Fibroblast of peridontal ligament (primary cell): ENCODE measurements around the gene ZNF503.

Experiments
- DNase-seq: peaks from one replicate; pipeline ENCODE4 v3.0.0-alpha.2; 2010; ENCODE audit errors: extremely low read depth

ZNF503 gene

DNA sequence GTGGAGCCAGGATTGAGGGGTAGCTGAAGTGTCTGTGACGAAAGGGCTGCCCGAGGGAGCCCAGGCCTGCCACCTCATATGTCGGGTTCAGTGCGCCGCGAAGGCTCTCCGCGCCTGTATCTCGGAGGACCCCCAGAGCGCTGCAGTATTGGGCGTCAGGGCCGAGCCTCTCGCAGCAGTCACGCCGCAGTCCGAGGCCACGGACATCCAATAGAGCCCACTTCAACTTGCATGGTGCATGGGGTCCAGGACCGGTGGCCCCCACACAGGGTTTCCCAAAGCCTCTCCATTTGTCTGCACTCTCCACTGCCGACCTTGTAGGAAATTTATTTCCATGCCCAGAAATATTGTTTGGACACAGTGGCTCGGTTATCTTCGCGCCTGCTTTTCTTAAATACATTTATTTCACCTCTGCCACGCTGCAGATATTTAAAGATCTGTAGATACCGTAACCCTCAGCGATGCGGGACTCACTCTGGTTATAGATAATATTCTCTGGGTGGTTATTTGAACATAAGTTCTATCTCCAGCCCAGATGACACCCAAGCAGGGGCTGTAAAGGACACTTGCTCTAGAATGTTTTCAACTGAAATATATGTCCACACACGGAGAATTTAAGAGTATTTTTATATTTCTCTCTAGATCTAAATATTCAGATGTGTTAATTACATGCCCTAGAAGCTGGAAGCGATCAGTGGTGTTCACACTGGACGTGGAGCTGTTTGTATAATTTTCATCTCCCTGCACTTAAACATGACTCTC lies 5.1 kb upstream of the ZNF503 start:
- no peak for DNase-seq

DNA sequence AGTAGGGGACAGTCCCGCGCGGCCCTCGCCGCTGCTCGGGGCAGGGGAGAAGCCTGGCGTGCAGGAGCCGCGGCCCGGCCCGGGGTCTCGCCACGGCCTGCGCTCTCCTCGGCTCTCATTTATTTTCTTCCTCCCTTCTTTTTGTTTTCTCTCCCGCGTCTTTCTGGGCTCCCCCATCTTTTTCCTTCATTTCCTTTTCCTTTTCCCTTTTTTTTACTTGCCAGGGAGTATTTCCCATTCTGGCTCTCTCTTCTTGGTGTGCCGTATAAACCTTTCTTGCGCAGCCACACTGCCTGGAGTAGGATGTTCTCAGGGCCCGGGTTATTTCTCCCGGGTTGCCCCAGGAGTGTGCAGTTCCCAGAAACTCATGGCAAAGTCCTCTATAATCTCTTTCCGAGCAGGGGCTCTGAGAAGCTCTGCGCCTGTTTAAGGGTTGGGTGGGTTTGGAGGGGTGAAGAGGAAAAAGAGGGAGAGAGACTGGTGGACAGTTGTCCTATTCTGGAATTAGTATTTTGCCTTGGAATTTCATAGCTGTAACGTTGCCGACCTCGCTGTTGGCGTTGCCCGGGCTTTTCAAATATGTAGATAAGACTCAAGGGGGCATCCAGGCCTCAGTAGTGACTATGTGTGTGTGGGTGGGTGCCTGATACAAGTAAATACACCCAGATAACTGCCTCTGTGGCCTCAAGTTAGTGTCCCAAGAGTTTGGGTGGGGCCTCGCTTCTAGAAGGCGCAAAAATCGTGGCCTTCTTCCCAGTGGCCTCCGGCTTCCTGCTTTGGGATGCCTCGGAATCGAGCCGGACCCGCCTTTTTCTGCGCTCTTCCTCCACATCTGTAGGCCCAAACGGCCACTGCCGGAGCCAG lies 4.3 kb upstream of the ZNF503 start:
- no peak for DNase-seq

DNA sequence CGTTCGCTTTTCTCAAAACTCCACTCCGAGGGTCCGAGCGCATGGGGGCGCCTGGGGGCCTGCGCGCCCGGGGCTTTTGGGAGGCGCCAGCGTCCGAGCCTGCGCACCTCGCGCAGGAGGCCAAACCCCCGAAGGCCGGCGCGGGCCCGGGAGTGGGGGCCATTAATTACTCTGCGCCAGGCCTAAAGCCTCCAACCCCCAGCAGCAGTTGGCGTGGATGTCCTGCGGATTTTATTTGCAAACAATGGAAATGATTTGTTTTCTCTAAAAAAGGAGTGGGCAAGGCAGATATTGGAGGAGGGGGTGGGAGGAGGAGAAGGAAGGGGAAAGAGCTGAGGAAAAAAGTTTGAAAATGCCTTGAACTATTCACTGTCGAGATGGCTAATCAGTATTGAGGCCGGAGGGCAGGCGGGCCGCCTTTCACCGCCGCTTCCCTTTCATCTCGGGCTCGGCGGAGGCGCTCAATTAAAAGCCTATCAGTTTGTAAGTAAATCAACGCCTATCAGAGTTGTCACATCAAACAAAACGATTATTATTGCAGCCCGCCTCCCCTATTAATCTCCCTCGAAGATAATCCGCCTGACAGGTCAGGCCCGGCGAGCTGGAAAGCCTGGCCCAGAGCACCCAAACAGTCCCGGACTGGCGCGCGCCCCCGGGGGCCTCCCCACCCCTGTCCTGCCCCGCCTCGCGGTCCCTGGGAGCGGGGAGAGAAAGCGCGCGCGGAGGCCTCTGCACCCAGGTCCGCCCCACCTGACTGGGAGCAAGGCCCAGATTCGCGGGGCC lies 3.4 kb upstream of the ZNF503 start:
- no peak for DNase-seq

- no peak for DNase-seq
These were observed 2.6 kb upstream of the ZNF503 start for GRCh38 chr10:75403939-75404814.

- DNase-seq, result no peak
These were observed 1.8 kb upstream of the ZNF503 start for GRCh38 chr10:75403144-75403938.

DNA sequence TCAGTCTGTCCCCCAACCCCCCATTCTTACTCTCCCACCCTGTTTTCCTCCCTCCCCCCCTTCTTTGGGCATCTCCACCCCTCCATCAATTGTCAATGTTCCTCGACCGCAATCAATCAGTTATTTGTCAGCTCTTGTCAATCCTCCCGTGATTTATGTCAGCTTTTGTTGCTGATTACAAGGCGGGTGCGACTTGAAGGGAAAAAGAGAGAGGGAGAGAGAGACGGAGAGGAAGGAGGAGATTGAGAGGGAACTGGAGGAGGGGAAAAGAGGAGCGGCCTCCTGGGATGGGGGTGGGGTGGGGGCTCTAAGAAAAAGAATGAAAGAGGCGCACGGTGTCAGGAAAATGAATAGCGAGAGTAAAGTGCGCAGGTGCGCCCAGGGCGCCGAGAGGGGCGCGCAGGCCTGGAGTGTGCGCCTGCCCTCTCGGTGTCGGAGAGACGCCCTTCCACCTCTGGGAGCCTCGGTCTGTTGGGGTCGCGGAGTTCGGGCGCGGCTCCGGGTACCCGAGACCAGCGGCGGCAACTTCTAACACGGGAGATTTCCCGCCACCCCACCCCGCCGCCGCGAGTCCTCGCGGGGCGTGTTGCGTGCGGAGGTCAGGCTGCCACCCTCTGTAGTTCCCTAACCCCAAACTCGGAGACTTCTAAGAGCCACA lies 1.1 kb upstream of the ZNF503 start:
- no peak for DNase-seq

DNA sequence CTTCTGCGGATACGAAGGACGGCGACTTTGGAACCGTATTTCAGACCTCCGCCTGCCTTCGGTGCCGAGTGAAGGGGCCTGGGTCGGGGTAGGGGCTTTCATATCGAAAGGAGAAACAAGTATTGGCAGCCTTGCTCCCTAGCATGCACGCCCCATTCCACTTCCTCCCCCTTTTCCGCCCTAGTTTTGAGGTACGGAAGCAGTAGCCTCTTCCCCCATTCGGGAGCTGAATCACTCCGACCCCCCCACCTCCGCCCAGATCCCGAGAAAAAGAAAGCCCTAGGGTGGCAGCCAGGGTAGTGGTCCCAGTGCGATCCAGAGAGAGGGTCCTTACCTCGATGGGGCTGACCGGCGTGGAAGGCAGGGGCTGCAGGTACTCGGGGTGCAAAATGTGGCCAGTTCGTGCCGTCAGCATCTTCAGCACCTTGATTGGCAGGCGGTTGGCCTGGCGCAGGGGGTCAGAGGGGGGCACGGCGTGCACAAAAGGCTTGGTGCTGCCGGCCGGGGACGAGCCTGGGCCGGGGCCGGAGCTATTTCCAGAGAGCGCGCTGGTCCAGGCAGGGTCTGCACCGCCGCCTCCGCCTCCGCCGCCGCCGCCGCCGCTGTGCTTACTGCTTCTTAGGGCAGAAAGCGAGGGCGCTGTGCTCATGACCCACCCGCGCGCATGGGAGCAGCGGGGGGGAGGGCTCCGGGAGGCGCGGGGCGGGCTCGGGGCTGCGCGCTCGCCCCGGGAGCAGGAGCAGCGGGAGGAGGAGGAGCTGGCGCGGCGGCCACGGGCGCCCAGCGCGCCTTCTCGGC lies 594 bp downstream of the ZNF503 start:
- DNase-seq, result peak; percentile 23

- DNase-seq, result peak; percentile 29
These were observed 1.3 kb downstream of the ZNF503 start for GRCh38 chr10:75400163-75400770.

DNA sequence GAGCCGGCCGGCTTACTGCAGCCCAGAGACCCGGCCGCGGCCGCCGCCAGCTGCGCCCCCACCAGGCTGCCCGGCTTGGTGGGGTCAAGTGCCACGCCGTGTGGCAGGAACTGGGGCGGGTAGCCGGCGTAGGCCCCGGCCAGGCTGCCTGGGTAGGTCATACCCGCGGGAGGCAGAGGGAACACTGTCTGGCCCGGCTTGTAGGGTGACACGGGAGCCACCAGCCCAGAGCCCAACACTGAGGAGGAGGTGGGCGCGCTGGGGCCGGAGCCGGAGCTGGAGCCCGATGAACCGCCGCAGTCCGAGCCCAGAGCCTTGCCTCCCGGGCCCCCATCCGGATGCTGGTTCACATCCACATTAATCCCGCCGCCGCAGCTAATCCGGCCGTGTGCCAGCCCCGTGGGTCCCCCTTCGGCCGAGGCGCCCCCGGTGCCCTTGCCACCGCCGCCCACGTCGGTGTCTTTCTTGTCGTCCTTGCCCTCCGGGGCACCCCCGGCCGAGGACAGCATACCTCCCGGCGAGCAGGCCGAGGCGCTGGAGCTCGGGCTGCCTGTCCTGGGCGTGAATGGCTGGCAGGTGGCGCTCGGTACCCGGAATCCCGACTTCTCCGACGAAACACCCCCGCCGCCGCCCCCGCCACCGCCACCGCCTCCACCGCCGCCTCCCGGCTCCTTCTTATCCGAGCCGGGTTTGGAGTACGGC lies 2.0 kb downstream of the ZNF503 start:
- DNase-seq, result peak; percentile 66

GRCh38 chr10:75398692-75399460 lies 2.7 kb downstream of the ZNF503 start:
- no peak for DNase-seq

DNA sequence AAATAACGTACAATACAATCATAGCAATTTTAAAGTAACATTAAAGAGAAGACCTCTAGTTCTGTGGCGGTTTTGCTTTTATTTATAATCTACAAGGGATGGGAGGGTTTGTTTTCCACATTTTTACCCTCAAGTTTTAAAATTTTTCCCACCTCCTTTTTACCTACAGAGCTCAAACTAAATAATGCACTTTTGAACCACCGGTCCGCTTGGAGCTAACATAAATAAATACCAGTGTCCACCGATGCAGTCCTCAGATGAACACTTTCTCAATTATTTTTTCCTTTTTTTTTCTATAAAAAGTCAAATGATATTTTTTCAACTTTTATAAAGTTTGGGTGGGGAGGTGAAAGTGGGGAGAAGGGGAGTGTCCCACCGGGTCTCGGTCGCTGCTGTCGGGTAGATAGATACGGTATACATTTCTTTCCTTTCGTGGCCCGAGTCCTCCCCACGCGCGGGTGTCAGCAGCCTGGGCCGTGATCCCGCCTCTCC lies 3.3 kb downstream of the ZNF503 start:
- no peak for DNase-seq

- no peak for DNase-seq
These were observed 3.9 kb downstream of the ZNF503 start for GRCh38 chr10:75397496-75398199.

- no peak for DNase-seq
These were observed 4.7 kb downstream of the ZNF503 start for GRCh38 chr10:75396631-75397495.

GRCh38 chr10:75395932-75396630 lies 5.5 kb downstream of the ZNF503 start:
- DNase-seq, result no peak
